HepG2 (cell line): ENCODE measurements around the gene NEGR1.

Experiments
- ARNT ChIP-seq: fragments of 450-650 bp; IDR thresholded peaks from 2 replicates; pipeline ENCODE4 v1.6.1; 2017
- BORCS8-MEF2B ChIP-seq: sonication (generic); formaldehyde crosslinking; IDR thresholded peaks from 2 replicates; pipeline ENCODE4 v1.8.0; 2022; ENCODE audit warnings: mild to moderate bottlenecking, missing genetic modification reagents
- KLF16 ChIP-seq, 2 experiments: sonication (generic) in 1 of 2; formaldehyde crosslinking in 1 of 2; IDR thresholded peaks; 2 replicates each; pipeline versions ENCODE4 v1.6.1 to v1.8.0; 2016 to 2023; ENCODE audit warnings: missing genetic modification reagents in 2 of 2, missing compliant biosample characterization in 1 of 2
- NFE2 ChIP-seq: sonication (generic); formaldehyde crosslinking; IDR thresholded peaks from 2 replicates; pipeline ENCODE4 v1.4.0; 2020; ENCODE audit warnings: missing genetic modification reagents
- SP1 ChIP-seq, 2 experiments: fragments of 450-650 bp in 1 of 2; sonication (generic) in 1 of 2; formaldehyde crosslinking in 1 of 2; IDR thresholded peaks; 2 replicates each; pipeline versions ENCODE4 v1.4.0 to v1.6.1; 2016 to 2020; ENCODE audit warnings: missing genetic modification reagents in 1 of 2
- TP53 ChIP-seq: sonication (generic); formaldehyde crosslinking; conservative IDR thresholded peaks from 2 replicates; pipeline ENCODE4 v1.4.0; 2020; ENCODE audit warnings: missing genetic modification reagents
- ZFX ChIP-seq: sonication (generic); formaldehyde crosslinking; IDR thresholded peaks from 2 replicates; pipeline ENCODE4 v1.4.0; 2020; ENCODE audit warnings: mild to moderate bottlenecking, low read depth, missing genetic modification reagents, moderate library complexity
- ZNF274 ChIP-seq: sonication (generic); formaldehyde crosslinking; IDR thresholded peaks from 2 replicates; pipeline ENCODE4 v1.5.1; 2020; ENCODE audit warnings: mild to moderate bottlenecking, missing genetic modification reagents
- TF ChIP-seq, protein P1 (sequence below): sonication (generic); formaldehyde crosslinking; IDR thresholded peaks from 2 replicates; pipeline ENCODE4 v1.4.0; 2020; ENCODE audit warnings: missing genetic modification reagents, borderline replicate concordance
- TF ChIP-seq, protein P2 (sequence below): sonication (generic); formaldehyde crosslinking; IDR thresholded peaks from 2 replicates; pipeline ENCODE4 v1.4.0; 2020; ENCODE audit warnings: mild to moderate bottlenecking, missing genetic modification reagents
- TF ChIP-seq, protein P3 (sequence below): sonication (generic); formaldehyde crosslinking; IDR thresholded peaks from 2 replicates; pipeline ENCODE4 v1.5.0; 2020; ENCODE audit warnings: missing genetic modification reagents
- TF ChIP-seq, protein P4 (sequence below): sonication (generic); formaldehyde crosslinking; IDR thresholded peaks from 2 replicates; pipeline ENCODE4 v1.8.1; 2023; ENCODE audit warnings: missing genetic modification reagents, inconsistent platforms, borderline replicate concordance
- TF ChIP-seq, protein P5 (sequence below): IDR thresholded peaks from 2 replicates; pipeline ENCODE4 v1.6.1; 2016; ENCODE audit warnings: low read depth, missing genetic modification reagents, missing compliant biosample characterization

DNA sequence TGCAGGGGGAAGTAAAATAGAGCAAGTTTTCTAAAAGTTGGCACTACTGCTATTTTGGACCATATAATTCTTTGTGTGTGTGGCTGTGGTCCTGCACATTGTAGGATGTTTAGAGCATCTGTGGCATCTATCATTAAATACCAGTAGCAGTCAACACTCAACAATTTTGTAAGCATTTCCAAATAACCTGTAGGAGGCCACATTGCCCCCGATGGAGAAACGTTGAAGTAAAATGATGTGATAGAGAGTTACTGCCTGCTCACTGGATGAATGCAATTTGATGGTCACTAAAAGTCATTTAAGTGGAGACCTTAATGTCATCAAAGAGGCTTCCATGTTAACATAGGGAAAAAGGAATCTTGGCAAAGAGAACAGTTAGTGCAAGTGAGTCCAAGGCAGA is 560.8 kb downstream of the NEGR1 start:
- TF ChIP-seq SP1 (IDR thresholded peaks at IDR 0.05) (no peak), SP1 (CRISPR knock-in tag; IDR thresholded peaks at IDR 0.05) (no peak), ZNF274 (no peak), ZFX (no peak), ARNT (no peak), TP53 (CRISPR knock-in tag) (no peak), BORCS8-MEF2B (CRISPR knock-in tag) (no peak), KLF16 (CRISPR knock-in tag; IDR thresholded peaks at IDR 0.05) (no peak), NFE2 (no peak)
- TF ChIP-seq, protein P1, sequence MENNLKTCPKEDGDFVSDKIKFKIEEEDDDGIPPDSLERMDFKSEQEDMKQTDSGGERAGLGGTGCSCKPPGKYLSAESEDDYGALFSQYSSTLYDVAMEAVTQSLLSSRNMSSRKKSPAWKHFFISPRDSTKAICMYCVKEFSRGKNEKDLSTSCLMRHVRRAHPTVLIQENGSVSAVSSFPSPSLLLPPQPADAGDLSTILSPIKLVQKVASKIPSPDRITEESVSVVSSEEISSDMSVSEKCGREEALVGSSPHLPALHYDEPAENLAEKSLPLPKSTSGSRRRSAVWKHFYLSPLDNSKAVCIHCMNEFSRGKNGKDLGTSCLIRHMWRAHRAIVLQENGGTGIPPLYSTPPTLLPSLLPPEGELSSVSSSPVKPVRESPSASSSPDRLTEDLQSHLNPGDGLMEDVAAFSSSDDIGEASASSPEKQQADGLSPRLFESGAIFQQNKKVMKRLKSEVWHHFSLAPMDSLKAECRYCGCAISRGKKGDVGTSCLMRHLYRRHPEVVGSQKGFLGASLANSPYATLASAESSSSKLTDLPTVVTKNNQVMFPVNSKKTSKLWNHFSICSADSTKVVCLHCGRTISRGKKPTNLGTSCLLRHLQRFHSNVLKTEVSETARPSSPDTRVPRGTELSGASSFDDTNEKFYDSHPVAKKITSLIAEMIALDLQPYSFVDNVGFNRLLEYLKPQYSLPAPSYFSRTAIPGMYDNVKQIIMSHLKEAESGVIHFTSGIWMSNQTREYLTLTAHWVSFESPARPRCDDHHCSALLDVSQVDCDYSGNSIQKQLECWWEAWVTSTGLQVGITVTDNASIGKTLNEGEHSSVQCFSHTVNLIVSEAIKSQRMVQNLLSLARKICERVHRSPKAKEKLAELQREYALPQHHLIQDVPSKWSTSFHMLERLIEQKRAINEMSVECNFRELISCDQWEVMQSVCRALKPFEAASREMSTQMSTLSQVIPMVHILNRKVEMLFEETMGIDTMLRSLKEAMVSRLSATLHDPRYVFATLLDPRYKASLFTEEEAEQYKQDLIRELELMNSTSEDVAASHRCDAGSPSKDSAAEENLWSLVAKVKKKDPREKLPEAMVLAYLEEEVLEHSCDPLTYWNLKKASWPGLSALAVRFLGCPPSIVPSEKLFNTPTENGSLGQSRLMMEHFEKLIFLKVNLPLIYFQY (CRISPR knock-in tag): no peak
- TF ChIP-seq, protein P2, sequence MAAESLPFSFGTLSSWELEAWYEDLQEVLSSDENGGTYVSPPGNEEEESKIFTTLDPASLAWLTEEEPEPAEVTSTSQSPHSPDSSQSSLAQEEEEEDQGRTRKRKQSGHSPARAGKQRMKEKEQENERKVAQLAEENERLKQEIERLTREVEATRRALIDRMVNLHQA: no peak
- TF ChIP-seq, protein P3, sequence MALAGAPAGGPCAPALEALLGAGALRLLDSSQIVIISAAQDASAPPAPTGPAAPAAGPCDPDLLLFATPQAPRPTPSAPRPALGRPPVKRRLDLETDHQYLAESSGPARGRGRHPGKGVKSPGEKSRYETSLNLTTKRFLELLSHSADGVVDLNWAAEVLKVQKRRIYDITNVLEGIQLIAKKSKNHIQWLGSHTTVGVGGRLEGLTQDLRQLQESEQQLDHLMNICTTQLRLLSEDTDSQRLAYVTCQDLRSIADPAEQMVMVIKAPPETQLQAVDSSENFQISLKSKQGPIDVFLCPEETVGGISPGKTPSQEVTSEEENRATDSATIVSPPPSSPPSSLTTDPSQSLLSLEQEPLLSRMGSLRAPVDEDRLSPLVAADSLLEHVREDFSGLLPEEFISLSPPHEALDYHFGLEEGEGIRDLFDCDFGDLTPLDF (CRISPR knock-in tag): no peak
- TF ChIP-seq, protein P4, sequence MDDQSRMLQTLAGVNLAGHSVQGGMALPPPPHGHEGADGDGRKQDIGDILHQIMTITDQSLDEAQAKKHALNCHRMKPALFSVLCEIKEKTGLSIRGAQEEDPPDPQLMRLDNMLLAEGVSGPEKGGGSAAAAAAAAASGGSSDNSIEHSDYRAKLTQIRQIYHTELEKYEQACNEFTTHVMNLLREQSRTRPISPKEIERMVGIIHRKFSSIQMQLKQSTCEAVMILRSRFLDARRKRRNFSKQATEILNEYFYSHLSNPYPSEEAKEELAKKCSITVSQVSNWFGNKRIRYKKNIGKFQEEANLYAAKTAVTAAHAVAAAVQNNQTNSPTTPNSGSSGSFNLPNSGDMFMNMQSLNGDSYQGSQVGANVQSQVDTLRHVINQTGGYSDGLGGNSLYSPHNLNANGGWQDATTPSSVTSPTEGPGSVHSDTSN (CRISPR knock-in tag): no peak
- TF ChIP-seq, protein P5, sequence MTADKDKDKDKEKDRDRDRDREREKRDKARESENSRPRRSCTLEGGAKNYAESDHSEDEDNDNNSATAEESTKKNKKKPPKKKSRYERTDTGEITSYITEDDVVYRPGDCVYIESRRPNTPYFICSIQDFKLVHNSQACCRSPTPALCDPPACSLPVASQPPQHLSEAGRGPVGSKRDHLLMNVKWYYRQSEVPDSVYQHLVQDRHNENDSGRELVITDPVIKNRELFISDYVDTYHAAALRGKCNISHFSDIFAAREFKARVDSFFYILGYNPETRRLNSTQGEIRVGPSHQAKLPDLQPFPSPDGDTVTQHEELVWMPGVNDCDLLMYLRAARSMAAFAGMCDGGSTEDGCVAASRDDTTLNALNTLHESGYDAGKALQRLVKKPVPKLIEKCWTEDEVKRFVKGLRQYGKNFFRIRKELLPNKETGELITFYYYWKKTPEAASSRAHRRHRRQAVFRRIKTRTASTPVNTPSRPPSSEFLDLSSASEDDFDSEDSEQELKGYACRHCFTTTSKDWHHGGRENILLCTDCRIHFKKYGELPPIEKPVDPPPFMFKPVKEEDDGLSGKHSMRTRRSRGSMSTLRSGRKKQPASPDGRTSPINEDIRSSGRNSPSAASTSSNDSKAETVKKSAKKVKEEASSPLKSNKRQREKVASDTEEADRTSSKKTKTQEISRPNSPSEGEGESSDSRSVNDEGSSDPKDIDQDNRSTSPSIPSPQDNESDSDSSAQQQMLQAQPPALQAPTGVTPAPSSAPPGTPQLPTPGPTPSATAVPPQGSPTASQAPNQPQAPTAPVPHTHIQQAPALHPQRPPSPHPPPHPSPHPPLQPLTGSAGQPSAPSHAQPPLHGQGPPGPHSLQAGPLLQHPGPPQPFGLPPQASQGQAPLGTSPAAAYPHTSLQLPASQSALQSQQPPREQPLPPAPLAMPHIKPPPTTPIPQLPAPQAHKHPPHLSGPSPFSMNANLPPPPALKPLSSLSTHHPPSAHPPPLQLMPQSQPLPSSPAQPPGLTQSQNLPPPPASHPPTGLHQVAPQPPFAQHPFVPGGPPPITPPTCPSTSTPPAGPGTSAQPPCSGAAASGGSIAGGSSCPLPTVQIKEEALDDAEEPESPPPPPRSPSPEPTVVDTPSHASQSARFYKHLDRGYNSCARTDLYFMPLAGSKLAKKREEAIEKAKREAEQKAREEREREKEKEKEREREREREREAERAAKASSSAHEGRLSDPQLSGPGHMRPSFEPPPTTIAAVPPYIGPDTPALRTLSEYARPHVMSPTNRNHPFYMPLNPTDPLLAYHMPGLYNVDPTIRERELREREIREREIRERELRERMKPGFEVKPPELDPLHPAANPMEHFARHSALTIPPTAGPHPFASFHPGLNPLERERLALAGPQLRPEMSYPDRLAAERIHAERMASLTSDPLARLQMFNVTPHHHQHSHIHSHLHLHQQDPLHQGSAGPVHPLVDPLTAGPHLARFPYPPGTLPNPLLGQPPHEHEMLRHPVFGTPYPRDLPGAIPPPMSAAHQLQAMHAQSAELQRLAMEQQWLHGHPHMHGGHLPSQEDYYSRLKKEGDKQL (CRISPR knock-in tag): no peak
